Transverse colon (tissue), 4 donors: ENCODE measurements around the gene CYSTM1.

Experiments
- CTCF ChIP-seq, 5 experiments: fragments of 200-600 bp in 3 of 5; fragments of 450-650 bp in 2 of 5; sonication (generic) in 3 of 5; IDR thresholded peaks; 1 replicate in 2 of 5; 2 replicates in 3 of 5; pipeline ENCODE4 v1.5.1; 2016 to 2017; ENCODE audit warnings: antibody characterized with exemption in 5 of 5, inconsistent platforms in 3 of 5, mild to moderate bottlenecking in 2 of 5, moderate library complexity in 1 of 5
- EP300 ChIP-seq: sonication (generic); formaldehyde crosslinking; IDR thresholded peaks from one replicate; pipeline ENCODE4 v1.6.1; 2017; ENCODE audit warnings: antibody characterized with exemption, low read depth
- POLR2A ChIP-seq: fragments of 450-650 bp; IDR thresholded peaks from one replicate; pipeline ENCODE4 v1.6.1; 2016; ENCODE audit warnings: antibody characterized with exemption, mild to moderate bottlenecking, moderate library complexity
- POLR2AphosphoS5 ChIP-seq, 3 donors: sonication (generic); formaldehyde crosslinking; IDR thresholded peaks; one replicate each; pipeline ENCODE4 v1.6.1; 2016; ENCODE audit warnings: antibody characterized with exemption in 3 of 3

- no peak for TF ChIP-seq CTCF (IDR thresholded peaks at IDR 0.05)
- no peak for TF ChIP-seq EP300
- TF ChIP-seq POLR2AphosphoS5 (IDR thresholded peaks at IDR 0.05): no peak
- TF ChIP-seq POLR2A: no peak
These were observed 22.0 kb downstream of the CYSTM1 start for GRCh38 chr5:140197023-140197422.
